Kidney glomerular epithelial cell (primary cell): Measurements from ENCODE around the gene CUX1.
"Not testable (repeated sequence)": the region's sequence is repeated elsewhere in the genome, so short reads cannot be mapped to it uniquely, and the experiment has no call there.

Source experiments
- DNase-seq: peaks from one replicate; lab custom pipeline; 2025; lab: John Stamatoyannopoulos, UW

CUX1 gene

GRCh38 chr7:101824440-101824839 is 7.0 kb downstream of the CUX1 start:
- DNase-seq, result no peak

GRCh38 chr7:101826081-101826835 is 8.8 kb downstream of the CUX1 start:
- DNase-seq, result no peak

- DNase-seq, result no peak
Measured at GRCh38 chr7:101828301-101829020, 11.0 kb downstream of the CUX1 start.

GRCh38 chr7:101829374-101829773 is 11.9 kb downstream of the CUX1 start:
- no peak for DNase-seq

- DNase-seq, result no peak
Measured at GRCh38 chr7:101829821-101830220, 12.4 kb downstream of the CUX1 start.

- DNase-seq, result not testable (repeated sequence)
Measured at GRCh38 chr7:101831396-101831795, 14.0 kb downstream of the CUX1 start.

- no peak for DNase-seq
Measured at GRCh38 chr7:101832205-101832631, 14.8 kb downstream of the CUX1 start.

- DNase-seq, result no peak
Measured at GRCh38 chr7:101832685-101833375, 15.4 kb downstream of the CUX1 start.

GRCh38 chr7:101833799-101834198 is 16.4 kb downstream of the CUX1 start:
- no peak for DNase-seq

- DNase-seq, result no peak
Measured at GRCh38 chr7:101835136-101835535, 17.7 kb downstream of the CUX1 start.

GRCh38 chr7:101837433-101837832 is 20.0 kb downstream of the CUX1 start:
- DNase-seq, result not testable (repeated sequence)

GRCh38 chr7:101838837-101839483 is 21.5 kb downstream of the CUX1 start:
- no peak for DNase-seq

- DNase-seq, result no peak
Measured at GRCh38 chr7:101841328-101841727, 23.9 kb downstream of the CUX1 start.

- DNase-seq, result no peak
Measured at GRCh38 chr7:101843293-101844271, 26.2 kb downstream of the CUX1 start.

- no peak for DNase-seq
Measured at GRCh38 chr7:101845974-101846373, 28.5 kb downstream of the CUX1 start.

- DNase-seq, result no peak
Measured at GRCh38 chr7:101846800-101847538, 29.5 kb downstream of the CUX1 start.

GRCh38 chr7:101848208-101848951 is 31.0 kb downstream of the CUX1 start:
- DNase-seq, result no peak

- not testable (repeated sequence) for DNase-seq
Measured at GRCh38 chr7:101849314-101849713, 31.9 kb downstream of the CUX1 start.

- not testable (repeated sequence) for DNase-seq
Measured at GRCh38 chr7:101852364-101852763, 34.9 kb downstream of the CUX1 start.

- no peak for DNase-seq
Measured at GRCh38 chr7:101853684-101854083, 36.3 kb downstream of the CUX1 start.
